Measurements from ENCODE around the gene RAP1A.

The RAP1A gene

DNA sequence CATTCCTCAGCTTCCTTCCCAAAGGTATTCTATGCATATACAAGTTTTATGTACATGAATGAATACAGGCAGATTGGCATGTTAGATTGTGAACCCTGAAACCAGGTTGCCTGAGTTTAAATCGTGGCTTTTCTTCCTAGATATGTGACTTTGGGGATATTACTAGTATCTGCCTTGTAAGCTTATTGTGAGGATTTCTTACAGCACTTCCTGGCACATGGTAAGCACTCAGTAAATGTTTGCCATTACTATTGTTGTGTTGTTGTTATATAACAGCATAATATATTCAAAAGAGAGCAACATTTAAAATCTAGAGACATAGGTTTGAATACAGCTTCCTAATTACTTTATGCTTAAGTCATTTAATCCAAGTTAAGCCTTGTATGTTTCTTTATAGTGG lies 45.1 kb downstream of the RAP1A start:
- TF ChIP-seq, protein P1, sequence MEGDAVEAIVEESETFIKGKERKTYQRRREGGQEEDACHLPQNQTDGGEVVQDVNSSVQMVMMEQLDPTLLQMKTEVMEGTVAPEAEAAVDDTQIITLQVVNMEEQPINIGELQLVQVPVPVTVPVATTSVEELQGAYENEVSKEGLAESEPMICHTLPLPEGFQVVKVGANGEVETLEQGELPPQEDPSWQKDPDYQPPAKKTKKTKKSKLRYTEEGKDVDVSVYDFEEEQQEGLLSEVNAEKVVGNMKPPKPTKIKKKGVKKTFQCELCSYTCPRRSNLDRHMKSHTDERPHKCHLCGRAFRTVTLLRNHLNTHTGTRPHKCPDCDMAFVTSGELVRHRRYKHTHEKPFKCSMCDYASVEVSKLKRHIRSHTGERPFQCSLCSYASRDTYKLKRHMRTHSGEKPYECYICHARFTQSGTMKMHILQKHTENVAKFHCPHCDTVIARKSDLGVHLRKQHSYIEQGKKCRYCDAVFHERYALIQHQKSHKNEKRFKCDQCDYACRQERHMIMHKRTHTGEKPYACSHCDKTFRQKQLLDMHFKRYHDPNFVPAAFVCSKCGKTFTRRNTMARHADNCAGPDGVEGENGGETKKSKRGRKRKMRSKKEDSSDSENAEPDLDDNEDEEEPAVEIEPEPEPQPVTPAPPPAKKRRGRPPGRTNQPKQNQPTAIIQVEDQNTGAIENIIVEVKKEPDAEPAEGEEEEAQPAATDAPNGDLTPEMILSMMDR (conservative IDR thresholded peaks at IDR 0.05; ENCODE audit: low read depth, low read length): no peak

DNA sequence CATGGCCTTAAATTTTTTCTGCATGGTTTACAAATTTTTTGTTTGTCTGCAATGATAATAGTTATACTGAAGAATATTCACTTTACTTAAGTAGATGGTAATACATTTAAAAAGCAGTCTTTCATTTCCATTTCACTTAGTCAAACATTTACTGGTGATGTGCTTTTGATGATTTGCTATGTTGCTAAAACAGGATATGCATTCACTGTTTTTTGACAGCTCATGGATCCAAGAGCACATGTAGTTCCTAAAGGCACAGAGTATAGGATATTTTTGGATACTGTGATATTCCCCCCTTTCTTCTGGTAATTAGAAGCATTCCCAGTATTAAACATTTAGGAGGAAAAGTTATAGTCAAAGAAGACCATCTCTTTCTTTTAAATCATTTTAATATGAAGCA lies 45.9 kb downstream of the RAP1A start:
- TF ChIP-seq, protein P1 (conservative IDR thresholded peaks at IDR 0.05; ENCODE audit: low read depth, low read length): no peak
- no peak overlapping the region for H3K4me3 ChIP-seq (ENCODE audit: low read length)
- DNase-seq (ENCODE audit: low read depth): no peak

More for the DNA sequence above, 45.1 kb downstream of the RAP1A start:
- H3K4me3 ChIP-seq (ENCODE audit: low read length): no peak overlapping the region
- DNase-seq (ENCODE audit: low read depth): no peak

DNA sequence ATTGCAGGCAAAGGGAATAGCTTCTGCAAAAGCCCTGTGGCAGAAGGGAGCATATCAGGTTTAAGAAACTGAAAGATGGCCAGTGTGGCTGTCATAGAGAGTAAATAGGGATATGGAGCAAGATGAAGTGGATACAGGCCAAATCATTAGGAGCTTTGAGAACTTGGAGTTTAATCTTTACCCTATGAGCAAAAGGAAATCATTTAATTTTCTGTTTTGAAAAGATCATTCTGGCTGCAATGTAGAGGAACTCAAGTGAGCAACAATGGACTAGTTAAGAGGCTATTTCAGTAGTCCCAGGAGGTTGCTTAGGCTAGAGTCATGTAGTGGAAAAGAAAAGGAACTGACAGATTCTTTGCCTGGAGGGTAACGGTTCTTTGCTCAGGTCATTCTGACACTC lies 47.2 kb downstream of the RAP1A start:
- no peak for DNase-seq (ENCODE audit: low read depth)
- TF ChIP-seq, protein P1 (conservative IDR thresholded peaks at IDR 0.05; ENCODE audit: low read depth, low read length): no peak

DNA sequence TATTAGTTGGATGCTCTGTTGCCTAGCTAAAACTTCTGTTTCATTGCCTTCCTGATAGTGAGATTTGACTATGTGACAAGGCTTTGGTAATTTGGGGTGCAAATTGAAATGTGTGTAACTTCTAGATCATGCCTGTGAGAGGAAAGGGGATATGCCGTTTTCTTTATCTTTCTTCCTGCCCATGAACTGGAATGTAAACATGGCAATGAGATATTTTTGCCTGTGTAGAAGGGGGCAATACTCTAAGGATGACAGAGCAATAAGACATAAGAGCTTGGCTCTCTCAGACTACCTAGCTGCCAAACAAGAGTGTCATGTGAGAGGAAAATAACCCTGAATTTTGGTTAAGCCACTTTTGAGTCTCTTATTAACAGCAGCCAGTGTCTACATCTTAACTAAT lies 49.7 kb downstream of the RAP1A start:
- TF ChIP-seq, protein P1 (conservative IDR thresholded peaks at IDR 0.05; ENCODE audit: low read depth, low read length): no peak
- DNase-seq (ENCODE audit: low read depth): no peak
- no peak overlapping the region for H3K4me3 ChIP-seq (ENCODE audit: low read length)

More for the DNA sequence above, 47.2 kb downstream of the RAP1A start:
- H3K4me3 ChIP-seq (ENCODE audit: low read length): no peak overlapping the region

GRCh38 chr1:111671852-111672251 lies 52.3 kb downstream of the RAP1A start:
- DNase-seq (ENCODE audit: low read depth): no peak
- TF ChIP-seq, protein P1 (conservative IDR thresholded peaks at IDR 0.05; ENCODE audit: low read depth, low read length): no peak

DNA sequence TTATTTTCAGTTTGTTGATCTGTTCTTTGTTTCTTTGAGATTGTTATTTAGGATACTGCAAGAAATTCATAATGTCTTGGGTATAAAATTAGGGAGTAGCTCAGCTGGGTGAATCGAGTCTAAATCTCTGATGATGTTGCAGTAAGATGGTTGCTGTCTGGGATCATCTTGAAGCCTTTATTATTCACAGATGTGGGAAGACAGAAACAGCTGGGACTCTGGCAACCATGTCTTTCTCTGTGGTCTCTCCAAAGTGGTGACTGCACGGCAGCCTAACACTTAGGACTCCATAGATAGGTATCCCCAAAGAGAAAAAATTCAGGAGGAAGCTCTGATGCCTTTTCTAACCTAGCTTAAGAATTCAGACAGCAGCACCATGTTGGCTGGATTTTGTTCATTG lies 52.7 kb downstream of the RAP1A start:
- DNase-seq (ENCODE audit: low read depth): no peak
- TF ChIP-seq, protein P1 (conservative IDR thresholded peaks at IDR 0.05; ENCODE audit: low read depth, low read length): no peak
- H3K4me3 ChIP-seq (ENCODE audit: low read length): no peak overlapping the region

More at GRCh38 chr1:111671852-111672251, 52.3 kb downstream of the RAP1A start:
- no peak overlapping the region for H3K4me3 ChIP-seq (ENCODE audit: low read length)

DNA sequence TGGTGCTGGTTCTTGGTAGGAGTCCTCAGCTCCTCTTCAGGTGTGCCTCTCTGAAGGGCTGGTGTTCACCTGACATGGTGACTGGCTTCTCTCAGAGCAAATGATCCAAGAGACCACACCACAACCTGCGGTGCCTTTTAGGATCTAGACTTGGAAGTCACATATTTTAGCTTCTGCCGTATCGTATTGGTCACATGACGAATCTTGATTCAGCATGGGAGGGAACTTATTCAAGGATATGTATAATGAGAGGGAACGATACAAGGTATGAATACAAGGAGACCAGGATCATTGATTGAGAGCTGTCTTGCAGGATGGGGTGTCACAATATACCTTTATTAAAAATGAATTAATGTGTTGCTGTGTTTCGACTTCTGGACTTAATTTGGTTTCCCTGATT lies 58.0 kb downstream of the RAP1A start:
- no peak for DNase-seq (ENCODE audit: low read depth)
- no peak overlapping the region for H3K4me3 ChIP-seq (ENCODE audit: low read length)
- TF ChIP-seq, protein P1 (conservative IDR thresholded peaks at IDR 0.05; ENCODE audit: low read depth, low read length): no peak
